SK-N-MC (cell line): ENCODE measurements around the gene DIAPH2.

ENCODE experiments used
- DNase-seq: peaks from one replicate; pipeline ENCODE4 v3.0.0-alpha.2; 2011; ENCODE audit warnings: low read depth, low spot score
- H3K27ac ChIP-seq: fragments of 200-600 bp; sonication (generic); 2 replicates; pipeline ENCODE4 v1.5.1; 2016; ENCODE audit warnings: mixed run types
- H3K36me3 ChIP-seq: fragments of 200-600 bp; sonication (generic); 2 replicates; pipeline ENCODE4 v1.6.1; 2017; ENCODE audit warnings: antibody characterized with exemption, low read length, mixed read lengths; ENCODE audit not compliant: insufficient read depth
- H3K4me3 ChIP-seq: fragments of 200-600 bp; sonication (generic); 2 replicates; pipeline ENCODE4 v1.5.1; 2016
- H3K9ac ChIP-seq: fragments of 200-600 bp; sonication (generic); 2 replicates; pipeline ENCODE4 v1.8.0; 2017; ENCODE audit warnings: mixed run types, mixed read lengths; ENCODE audit not compliant: insufficient read length
- H3K9me3 ChIP-seq: fragments of 200-600 bp; sonication (generic); 2 replicates; pipeline ENCODE4 v1.6.1; 2017; ENCODE audit warnings: low read depth, mild to moderate bottlenecking, antibody characterized with exemption, low read length, moderate library complexity, mixed read lengths
- EZH2 ChIP-seq: fragments of 200-600 bp; sonication (generic); IDR thresholded peaks from one replicate; pipeline ENCODE4 v1.6.1; 2017; ENCODE audit warnings: antibody characterized with exemption
- FOXP2 ChIP-seq: optimal IDR thresholded peaks from 2 replicates; pipeline ENCODE3; 2011; ENCODE audit warnings: mild to moderate bottlenecking, moderate library complexity; ENCODE audit not compliant: insufficient read depth; ENCODE audit errors: extremely low read length, control extremely low read depth
- POLR2AphosphoS5 ChIP-seq: IDR thresholded peaks from 2 replicates; pipeline ENCODE4 v1.6.1; 2012; ENCODE audit warnings: mild to moderate bottlenecking, low read depth, low read length, borderline replicate concordance

The DIAPH2 gene

GRCh38 chrX:96689991-96690390 is 5.3 kb downstream of the DIAPH2 start:
- TF ChIP-seq FOXP2 (no peak), POLR2AphosphoS5 (no peak)
- Histone ChIP-seq H3K9ac (no peak overlapping the region), H3K27ac (no peak overlapping the region), H3K36me3 (no peaks in the 10 kb centered on the region), H3K4me3 (no peak overlapping the region), H3K9me3 (no peaks in the 10 kb centered on the region)
- no peak for DNase-seq

DNA sequence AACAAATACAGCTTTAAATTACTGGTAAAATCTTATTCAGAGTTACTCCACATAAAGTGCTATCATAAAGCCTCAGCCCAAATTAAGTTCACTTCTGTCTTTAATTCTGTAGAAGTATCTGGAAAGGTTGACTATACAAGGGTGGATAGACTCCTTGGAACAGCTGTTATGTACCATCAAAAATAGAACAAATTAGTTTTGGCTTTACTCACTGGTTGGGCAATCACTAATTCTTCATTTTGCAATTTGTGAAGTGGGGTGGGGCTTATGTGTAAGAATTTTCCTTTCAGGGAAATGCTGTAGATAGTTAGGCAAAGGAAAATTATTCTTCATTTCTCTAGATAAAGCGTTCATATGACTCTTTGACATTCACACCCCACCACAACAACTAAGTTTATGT is 7.8 kb downstream of the DIAPH2 start:
- Histone ChIP-seq H3K27ac (no peak overlapping the region), H3K36me3 (no peaks in the 10 kb centered on the region), H3K9me3 (no peaks in the 10 kb centered on the region), H3K4me3 (no peak overlapping the region), H3K9ac (no peak overlapping the region)
- no peak for TF ChIP-seq EZH2
- DNase-seq = no peak

DNA sequence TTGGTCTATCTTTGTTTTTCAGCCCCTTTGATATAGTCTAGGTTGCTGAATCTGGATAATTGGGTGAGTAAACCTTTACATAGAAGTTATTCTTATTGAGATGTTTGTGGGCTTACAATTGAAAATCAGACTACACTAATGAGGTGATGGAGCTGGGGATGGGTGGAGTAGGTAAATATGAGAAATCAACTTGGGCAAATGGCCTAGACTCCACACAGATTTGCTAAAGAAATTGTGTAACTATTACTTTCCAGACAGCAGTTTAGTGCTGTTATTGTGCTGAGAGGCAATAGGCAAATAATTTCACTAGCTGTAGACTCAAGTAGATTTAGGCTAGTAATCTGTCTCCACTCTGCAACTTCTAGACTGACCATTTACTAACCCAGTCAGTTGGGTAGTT is 8.2 kb downstream of the DIAPH2 start:
- H3K9me3 ChIP-seq = no peaks in the 10 kb centered on the region
- H3K36me3 ChIP-seq = no peaks in the 10 kb centered on the region
- H3K9ac ChIP-seq = no peak overlapping the region
- no peak overlapping the region for H3K4me3 ChIP-seq
- TF ChIP-seq POLR2AphosphoS5 (no peak), FOXP2 (no peak), EZH2 (no peak)
- H3K27ac ChIP-seq = no peak overlapping the region
- DNase-seq = no peak

- Histone ChIP-seq H3K4me3 (no peak overlapping the region), H3K9me3 (no peaks in the 10 kb centered on the region), H3K27ac (no peak overlapping the region), H3K36me3 (no peaks in the 10 kb centered on the region), H3K9ac (no peak overlapping the region)
- no peak for DNase-seq
- no peak for TF ChIP-seq POLR2AphosphoS5
- no peak for TF ChIP-seq EZH2
- no peak for TF ChIP-seq FOXP2
Measured at GRCh38 chrX:96693407-96693806, 8.8 kb downstream of the DIAPH2 start.

- no peak for DNase-seq
- TF ChIP-seq FOXP2 (no peak), EZH2 (no peak), POLR2AphosphoS5 (no peak)
- Histone ChIP-seq H3K4me3 (no peak overlapping the region), H3K27ac (no peak overlapping the region), H3K9me3 (no peaks in the 10 kb centered on the region), H3K36me3 (no peaks in the 10 kb centered on the region), H3K9ac (no peak overlapping the region)
Measured at GRCh38 chrX:96696462-96696861, 11.8 kb downstream of the DIAPH2 start.

GRCh38 chrX:96700625-96701024 is 16.0 kb downstream of the DIAPH2 start:
- H3K9ac ChIP-seq = no peak overlapping the region
- no peaks in the 10 kb centered on the region for H3K36me3 ChIP-seq
- TF ChIP-seq FOXP2 = no peak
- TF ChIP-seq POLR2AphosphoS5 = no peak
- TF ChIP-seq EZH2 = no peak
- H3K9me3 ChIP-seq = no peaks in the 10 kb centered on the region
- H3K4me3 ChIP-seq = no peak overlapping the region
- DNase-seq = no peak
- no peak overlapping the region for H3K27ac ChIP-seq

- H3K27ac ChIP-seq = no peak overlapping the region
- no peak for TF ChIP-seq EZH2
- TF ChIP-seq POLR2AphosphoS5 = no peak
- TF ChIP-seq FOXP2 = no peak
- H3K9ac ChIP-seq = no peak overlapping the region
Measured at GRCh38 chrX:96703379-96703778, 18.7 kb downstream of the DIAPH2 start.

DNA sequence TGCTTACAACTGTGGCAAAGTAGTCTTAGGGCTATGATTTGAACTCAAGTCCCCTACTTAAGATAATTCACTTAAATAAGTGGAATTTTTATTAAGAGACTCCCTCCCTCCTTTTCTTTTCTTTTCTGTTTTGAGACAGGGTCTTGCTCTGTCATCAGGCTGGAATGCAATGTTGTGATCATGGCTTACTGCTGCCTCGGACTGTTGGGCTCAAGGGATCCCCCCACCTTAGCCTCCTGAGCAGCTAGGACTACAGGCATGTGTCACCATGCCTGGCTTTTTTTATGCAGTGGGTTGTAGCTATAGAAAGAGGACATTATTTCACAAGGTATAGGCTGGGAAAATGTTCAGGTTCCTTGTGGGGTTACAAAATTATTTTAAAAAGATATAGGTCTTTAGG is 19.2 kb downstream of the DIAPH2 start:
- H3K9me3 ChIP-seq = no peaks in the 10 kb centered on the region
- no peak overlapping the region for H3K27ac ChIP-seq
- DNase-seq = no peak
- H3K36me3 ChIP-seq = no peaks in the 10 kb centered on the region
- H3K4me3 ChIP-seq = no peak overlapping the region
- TF ChIP-seq EZH2 = no peak
- TF ChIP-seq FOXP2 = no peak
- no peak for TF ChIP-seq POLR2AphosphoS5
- no peak overlapping the region for H3K9ac ChIP-seq

More at GRCh38 chrX:96703379-96703778, 18.7 kb downstream of the DIAPH2 start:
- DNase-seq = no peak
- Histone ChIP-seq H3K36me3 (no peaks in the 10 kb centered on the region), H3K4me3 (no peak overlapping the region), H3K9me3 (no peaks in the 10 kb centered on the region)

GRCh38 chrX:96704629-96705028 is 20.0 kb downstream of the DIAPH2 start:
- no peak for TF ChIP-seq POLR2AphosphoS5
- no peak overlapping the region for H3K9ac ChIP-seq
- no peaks in the 10 kb centered on the region for H3K36me3 ChIP-seq
- no peak for DNase-seq
- H3K4me3 ChIP-seq = no peak overlapping the region
- H3K9me3 ChIP-seq = no peaks in the 10 kb centered on the region
- no peak overlapping the region for H3K27ac ChIP-seq
